ENCODE data around the gene OR4D2. TPM values are rescaled to one million over a fixed set of nuclear protein-coding genes. Genes with fewer than 3 reads are reported as not detected.
A peak's percentile ranks its signal among the peaks of the same experiment; 100 is the strongest.

OR4D2 gene
- total and polyA plus RNA-seq, 2 of the 13 experiments (the other 11 are each of a cell fraction or from before 2014, with no cell fraction given), result not detected

- no peak for TF ChIP-seq AFF4 (CRISPR knock-in tag; IDR thresholded peaks at IDR 0.05)
- no peak for TF ChIP-seq MEIS1 (CRISPR knock-in tag; IDR thresholded peaks at IDR 0.05; ENCODE audit: borderline replicate concordance)
- TF ChIP-seq ZFP37 (CRISPR knock-in tag; IDR thresholded peaks at IDR 0.05; ENCODE audit: borderline replicate concordance), result peak; percentile 85; the same call in 1 of the 2 replicates
- TF ChIP-seq MIER2 (CRISPR knock-in tag; IDR thresholded peaks at IDR 0.05), result peak; percentile 99
- no peak for TF ChIP-seq ZNF274 (CRISPR knock-in tag; IDR thresholded peaks at IDR 0.05)
- TF ChIP-seq CSRNP1 (CRISPR knock-in tag; IDR thresholded peaks at IDR 0.05), result no peak; the same call in 1 of the 2 replicates
- TF ChIP-seq TBL1XR1 (IDR thresholded peaks at IDR 0.05; ENCODE audit: borderline replicate concordance, low read length, partially characterized antibody), result no peak
- TF ChIP-seq MTF1 (CRISPR knock-in tag; IDR thresholded peaks at IDR 0.05), result no peak
- TF ChIP-seq PHB2 (IDR thresholded peaks at IDR 0.05; ENCODE audit: partially characterized antibody), result no peak
- no peak; the same call in 1 of the 2 replicates for TF ChIP-seq AHDC1 (CRISPR knock-in tag; IDR thresholded peaks at IDR 0.05; ENCODE audit: borderline replicate concordance)
- peak; percentile 80; the same call in 1 of the 2 replicates for TF ChIP-seq ZNF580 (CRISPR knock-in tag; IDR thresholded peaks at IDR 0.05; ENCODE audit: borderline replicate concordance, low read depth)
- TF ChIP-seq ZKSCAN8 (CRISPR knock-in tag; IDR thresholded peaks at IDR 0.05; ENCODE audit: borderline replicate concordance), result no peak
- TF ChIP-seq SP5 (CRISPR knock-in tag; IDR thresholded peaks at IDR 0.05; ENCODE audit: borderline replicate concordance, low read depth), result no peak
- no peak for TF ChIP-seq ARID2 (CRISPR knock-in tag; IDR thresholded peaks at IDR 0.05; ENCODE audit: borderline replicate concordance)
- TF ChIP-seq WIZ (CRISPR knock-in tag; IDR thresholded peaks at IDR 0.05), result peak; percentile 95
- TF ChIP-seq ZNF431 (CRISPR knock-in tag; IDR thresholded peaks at IDR 0.05; ENCODE audit: borderline replicate concordance, low read depth), result no peak
- TF ChIP-seq ZBTB38 (CRISPR knock-in tag; IDR thresholded peaks at IDR 0.05), result no peak
- no peak for TF ChIP-seq ATF7 (IDR thresholded peaks at IDR 0.05)
- no peak for TF ChIP-seq ATF7 (CRISPR knock-in tag; IDR thresholded peaks at IDR 0.05)
Measured at GRCh38 chr17:58120195-58120822, 46.5 kb upstream of the OR4D2 start (continued).

All from HepG2 (cell line).